ENCODE measurements around the gene TK2.
"Not testable (repeated sequence)": the region's sequence is repeated elsewhere in the genome, so short reads cannot be mapped to it uniquely, and the experiment has no call there.

Gene TK2

GRCh38 chr16:66572356-66572755 lies 22.4 kb upstream of the TK2 start:
- no peak for DNase-seq (ENCODE audit: low read depth)

- peak; percentile 68 for DNase-seq (ENCODE audit: low read depth)
Observed at GRCh38 chr16:66569827-66570405, 20.0 kb upstream of the TK2 start.

GRCh38 chr16:66569131-66569530 lies 19.2 kb upstream of the TK2 start:
- DNase-seq (ENCODE audit: low read depth): peak; percentile 72

GRCh38 chr16:66568355-66568754 lies 18.4 kb upstream of the TK2 start:
- DNase-seq (ENCODE audit: low read depth): peak; percentile 43

- not testable (repeated sequence) for DNase-seq (ENCODE audit: low read depth)
Observed at GRCh38 chr16:66567270-66567669, 17.3 kb upstream of the TK2 start.

GRCh38 chr16:66566051-66566901 lies 16.4 kb upstream of the TK2 start, which contains the start of gene CMTM1:
TSS of gene CMTM1 (plus strand) at chr16:66566439. CDS start at chr16:66566514, 75 bp downstream.
- no peak for DNase-seq (ENCODE audit: low read depth)

GRCh38 chr16:66563574-66564334 lies 13.8 kb upstream of the TK2 start:
- no peak for DNase-seq (ENCODE audit: low read depth)

GRCh38 chr16:66562986-66563385 lies 13.1 kb upstream of the TK2 start:
- DNase-seq (ENCODE audit: low read depth): no peak

- no peak for DNase-seq (ENCODE audit: low read depth)
Observed at GRCh38 chr16:66562409-66562808, 12.5 kb upstream of the TK2 start.

- no peak for DNase-seq (ENCODE audit: low read depth)
Observed at GRCh38 chr16:66561381-66562080, 11.6 kb upstream of the TK2 start.

- DNase-seq (ENCODE audit: low read depth): no peak
Observed at GRCh38 chr16:66560107-66560506, 10.2 kb upstream of the TK2 start.

GRCh38 chr16:66554495-66554894 lies 4.6 kb upstream of the TK2 start:
- no peak for DNase-seq (ENCODE audit: low read depth)

- no peak for DNase-seq (ENCODE audit: low read depth)
Observed at GRCh38 chr16:66554021-66554420, 4.1 kb upstream of the TK2 start.

- peak; percentile 8 for DNase-seq (ENCODE audit: low read depth)
Observed at GRCh38 chr16:66553223-66553622, 3.3 kb upstream of the TK2 start.

- peak; percentile 89 for DNase-seq (ENCODE audit: low read depth)
Observed at GRCh38 chr16:66552286-66553177, 2.6 kb upstream of the TK2 start, which contains the start of gene CKLF. TSS of gene CKLF (plus strand) at chr16:66552576. CDS start at chr16:66552716, 140 bp downstream.

GRCh38 chr16:66551788-66552285 lies 1.9 kb upstream of the TK2 start:
- no peak for DNase-seq (ENCODE audit: low read depth)

GRCh38 chr16:66551348-66551759 lies 1.4 kb upstream of the TK2 start:
- peak; percentile 41 for DNase-seq (ENCODE audit: low read depth)

- no peak for DNase-seq (ENCODE audit: low read depth)
Observed at GRCh38 chr16:66548868-66549267, 1.1 kb downstream of the TK2 start.

GRCh38 chr16:66548068-66548467 lies 1.9 kb downstream of the TK2 start:
- no peak for DNase-seq (ENCODE audit: low read depth)

- DNase-seq (ENCODE audit: low read depth): no peak
Observed at GRCh38 chr16:66547101-66547989, 2.6 kb downstream of the TK2 start.

All from EH (cell line).